ENCODE data around the gene CXCL11.

Gene CXCL11

DNA sequence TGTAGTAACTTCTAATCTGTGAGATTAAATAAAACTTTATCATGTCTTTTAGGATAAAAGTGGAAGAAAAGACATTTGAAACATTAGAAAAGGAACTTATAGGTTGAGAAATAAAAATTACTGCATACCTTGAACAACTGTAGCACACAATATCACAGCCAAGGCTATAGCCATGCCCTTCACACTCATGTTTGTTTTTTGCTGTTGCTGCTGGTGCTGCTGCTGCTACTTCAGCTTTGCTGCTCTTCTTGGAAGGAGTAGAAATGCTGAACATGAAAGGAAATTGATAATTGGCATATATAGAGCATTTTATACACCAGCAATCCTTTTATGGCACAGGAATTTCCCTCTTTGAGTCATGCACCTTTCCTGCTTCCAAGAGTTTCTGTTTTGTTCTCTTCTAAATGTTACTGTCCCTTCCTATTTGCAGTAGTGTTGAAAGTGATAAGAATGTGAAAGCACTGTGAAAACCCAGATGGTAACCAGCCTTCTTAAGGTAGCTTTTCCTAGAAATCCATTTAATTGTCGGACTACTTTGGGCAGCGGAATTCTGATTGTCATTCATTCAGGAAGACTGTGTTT lies at the start of gene CXCL11:
Gene CXCL11 (minus strand): TSS at position 272 of the 582 bp plus-strand sequence. CDS start 83 bp downstream, at position 189.
- H3K79me2 ChIP-seq (ENCODE audit: insufficient read depth, low read length) = no peaks in the 10 kb centered on the region
- H3K9me3 ChIP-seq (ENCODE audit: insufficient read depth, low read depth, low read length) = no peaks in the 10 kb centered on the region
- no peak within 1 kb of the TSS for H3K4me2 ChIP-seq (ENCODE audit: low read depth, low read length, poor library complexity, severe bottlenecking)
- H3K4me3 ChIP-seq (ENCODE audit: low read length, poor library complexity, severe bottlenecking) = no peak within 1 kb of the TSS
- H3K9me2 ChIP-seq (replicated peaks; ENCODE audit: low read depth, low read length) = no peaks in the 10 kb centered on the region
- TF ChIP-seq, protein P1, sequence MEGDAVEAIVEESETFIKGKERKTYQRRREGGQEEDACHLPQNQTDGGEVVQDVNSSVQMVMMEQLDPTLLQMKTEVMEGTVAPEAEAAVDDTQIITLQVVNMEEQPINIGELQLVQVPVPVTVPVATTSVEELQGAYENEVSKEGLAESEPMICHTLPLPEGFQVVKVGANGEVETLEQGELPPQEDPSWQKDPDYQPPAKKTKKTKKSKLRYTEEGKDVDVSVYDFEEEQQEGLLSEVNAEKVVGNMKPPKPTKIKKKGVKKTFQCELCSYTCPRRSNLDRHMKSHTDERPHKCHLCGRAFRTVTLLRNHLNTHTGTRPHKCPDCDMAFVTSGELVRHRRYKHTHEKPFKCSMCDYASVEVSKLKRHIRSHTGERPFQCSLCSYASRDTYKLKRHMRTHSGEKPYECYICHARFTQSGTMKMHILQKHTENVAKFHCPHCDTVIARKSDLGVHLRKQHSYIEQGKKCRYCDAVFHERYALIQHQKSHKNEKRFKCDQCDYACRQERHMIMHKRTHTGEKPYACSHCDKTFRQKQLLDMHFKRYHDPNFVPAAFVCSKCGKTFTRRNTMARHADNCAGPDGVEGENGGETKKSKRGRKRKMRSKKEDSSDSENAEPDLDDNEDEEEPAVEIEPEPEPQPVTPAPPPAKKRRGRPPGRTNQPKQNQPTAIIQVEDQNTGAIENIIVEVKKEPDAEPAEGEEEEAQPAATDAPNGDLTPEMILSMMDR (conservative IDR thresholded peaks at IDR 0.05; ENCODE audit: low read length) = no peak
- TF ChIP-seq EZH2phosphoT487 (IDR thresholded peaks at IDR 0.05; ENCODE audit: borderline replicate concordance) = no peak
- H3K9ac ChIP-seq (ENCODE audit: low read depth, low read length, poor library complexity, severe bottlenecking) = no peak within 1 kb of the TSS
- H3F3A ChIP-seq (ENCODE audit: low read depth) = no peaks in the 10 kb centered on the region
- H3K36me3 ChIP-seq (ENCODE audit: insufficient read depth, low read length) = no peaks in the 10 kb centered on the region
- H4K20me1 ChIP-seq (ENCODE audit: insufficient read depth, low read length, poor library complexity, severe bottlenecking) = no peaks in the 10 kb centered on the region
- no peaks in the 10 kb centered on the region for H3K27me3 ChIP-seq (ENCODE audit: insufficient read depth, low read length, poor library complexity, severe bottlenecking)
- H2AFZ ChIP-seq (ENCODE audit: low read length) = no peak within 1 kb of the TSS
- H3K4me1 ChIP-seq (ENCODE audit: insufficient read depth, low read length, poor library complexity, severe bottlenecking) = no peaks in the 10 kb centered on the region

DNA sequence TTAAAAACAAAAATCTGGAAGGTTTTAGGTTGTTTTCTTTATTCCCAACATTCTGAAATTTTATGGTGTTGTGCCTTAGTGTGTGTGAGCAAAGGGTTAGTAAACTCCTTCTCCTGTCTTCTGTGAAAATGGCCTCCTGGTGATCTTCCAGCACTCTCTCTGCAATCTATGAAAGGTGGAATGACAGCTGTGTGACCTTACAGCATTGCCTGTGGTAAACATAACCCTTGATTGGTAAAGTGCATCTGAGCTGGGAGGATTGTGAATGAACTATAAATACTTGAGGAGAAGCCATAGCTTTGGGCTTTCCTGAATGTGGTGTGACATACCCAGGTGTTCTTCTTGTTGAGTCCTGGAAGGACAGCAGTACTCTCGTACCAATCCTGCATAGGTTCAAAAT lies 48.7 kb upstream of the CXCL11 start:
- H3K9ac ChIP-seq (ENCODE audit: low read depth, low read length, poor library complexity, severe bottlenecking) = no peak overlapping the region
- no peak overlapping the region for H3K4me2 ChIP-seq (ENCODE audit: low read depth, low read length, poor library complexity, severe bottlenecking)
- no peaks in the 10 kb centered on the region for H3K27me3 ChIP-seq (ENCODE audit: insufficient read depth, low read length, poor library complexity, severe bottlenecking)
- no peak overlapping the region for H3K4me3 ChIP-seq (ENCODE audit: low read length, poor library complexity, severe bottlenecking)
- no peaks in the 10 kb centered on the region for H3K4me1 ChIP-seq (ENCODE audit: insufficient read depth, low read length, poor library complexity, severe bottlenecking)
- H3K36me3 ChIP-seq (ENCODE audit: insufficient read depth, low read length) = no peaks in the 10 kb centered on the region
- no peak for TF ChIP-seq EZH2phosphoT487 (IDR thresholded peaks at IDR 0.05; ENCODE audit: borderline replicate concordance)
- TF ChIP-seq, protein P1 (conservative IDR thresholded peaks at IDR 0.05; ENCODE audit: low read length) = no peak
- H3K9me3 ChIP-seq (ENCODE audit: insufficient read depth, low read depth, low read length) = no peaks in the 10 kb centered on the region
- H4K20me1 ChIP-seq (ENCODE audit: insufficient read depth, low read length, poor library complexity, severe bottlenecking) = no peaks in the 10 kb centered on the region
- no peaks in the 10 kb centered on the region for H3F3A ChIP-seq (ENCODE audit: low read depth)
- H3K9me2 ChIP-seq (replicated peaks; ENCODE audit: low read depth, low read length) = no peaks in the 10 kb centered on the region
- H2AFZ ChIP-seq (ENCODE audit: low read length) = 0 out of 2 replicates have a peak overlapping the region, but pooled peaks have one; percentile 21
- H3K79me2 ChIP-seq (ENCODE audit: insufficient read depth, low read length) = no peaks in the 10 kb centered on the region

DNA sequence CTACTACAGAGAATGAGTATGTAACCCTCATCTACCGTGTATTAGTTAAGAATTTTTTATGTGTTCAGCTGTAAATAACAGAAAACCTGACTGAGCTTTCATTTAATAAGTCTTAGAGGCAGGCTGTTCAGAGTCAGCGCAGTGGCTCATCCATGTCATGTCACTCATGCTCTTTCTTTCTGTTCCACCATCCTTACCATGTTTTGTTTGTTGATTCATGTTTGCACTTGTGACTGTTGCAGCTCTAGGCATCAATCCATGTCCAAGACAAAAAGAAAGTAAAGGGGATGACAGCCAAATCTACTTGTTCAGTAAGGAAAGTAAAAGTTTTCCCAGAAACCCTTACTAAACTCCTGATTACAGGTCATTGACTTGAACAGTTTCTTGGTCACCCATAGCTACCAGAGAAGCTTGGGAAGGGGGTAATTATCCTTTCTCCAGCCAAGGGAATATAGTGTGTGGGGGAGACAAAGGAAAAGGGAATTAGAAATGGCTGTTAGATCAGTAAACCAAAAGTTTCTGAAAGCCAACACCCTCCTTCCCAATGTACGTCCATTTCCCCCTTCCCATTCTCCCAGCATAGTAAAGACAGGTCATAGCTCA lies 47.6 kb upstream of the CXCL11 start:
- Histone ChIP-seq H3K27me3 (ENCODE audit: insufficient read depth, low read length, poor library complexity, severe bottlenecking) (no peaks in the 10 kb centered on the region), H4K20me1 (ENCODE audit: insufficient read depth, low read length, poor library complexity, severe bottlenecking) (no peaks in the 10 kb centered on the region), H3K9me2 (replicated peaks; ENCODE audit: low read depth, low read length) (no peaks in the 10 kb centered on the region), H3K4me2 (ENCODE audit: low read depth, low read length, poor library complexity, severe bottlenecking) (no peak overlapping the region), H3K4me1 (ENCODE audit: insufficient read depth, low read length, poor library complexity, severe bottlenecking) (no peaks in the 10 kb centered on the region), H3K36me3 (ENCODE audit: insufficient read depth, low read length) (no peaks in the 10 kb centered on the region), H3K9me3 (ENCODE audit: insufficient read depth, low read depth, low read length) (no peaks in the 10 kb centered on the region), H3F3A (ENCODE audit: low read depth) (no peaks in the 10 kb centered on the region), H3K4me3 (ENCODE audit: low read length, poor library complexity, severe bottlenecking) (no peak overlapping the region), H2AFZ (ENCODE audit: low read length) (0 out of 2 replicates have a peak overlapping the region, but pooled peaks have one; percentile 3), H3K79me2 (ENCODE audit: insufficient read depth, low read length) (no peaks in the 10 kb centered on the region), H3K9ac (ENCODE audit: low read depth, low read length, poor library complexity, severe bottlenecking) (no peak overlapping the region)
- no peak for TF ChIP-seq EZH2phosphoT487 (IDR thresholded peaks at IDR 0.05; ENCODE audit: borderline replicate concordance)
- TF ChIP-seq, protein P1 (conservative IDR thresholded peaks at IDR 0.05; ENCODE audit: low read length) = no peak

Measured in Loucy (cell line).